GM23338 (cell line): Measurements from ENCODE around the gene NMD3.

Source experiments
- CTCF ChIP-seq, 2 experiments: fragments of 200-600 bp in 1 of 2; sonication (generic) in 1 of 2; conservative IDR thresholded peaks; 2 replicates each; pipeline versions ENCODE4 v1.5.1 to v1.6.1; 2016 to 2017; ENCODE audit warnings: antibody characterized with exemption in 2 of 2, low read depth in 2 of 2, mild to moderate bottlenecking in 2 of 2, moderate library complexity in 1 of 2
- EZH2 ChIP-seq: fragments of 200-600 bp; sonication (generic); IDR thresholded peaks from one replicate; pipeline ENCODE4 v1.8.0; 2017; ENCODE audit warnings: antibody characterized with exemption, mild to moderate bottlenecking, low read depth; ENCODE audit not compliant: unreplicated experiment
- EZH2phosphoT487 ChIP-seq: fragments of 200-600 bp; sonication (generic); IDR thresholded peaks from one replicate; pipeline ENCODE4 v1.8.1; 2018; ENCODE audit warnings: antibody characterized with exemption; ENCODE audit not compliant: unreplicated experiment
- POLR2AphosphoS5 ChIP-seq: IDR thresholded peaks from 2 replicates; pipeline ENCODE4 v1.6.1; 2016; ENCODE audit warnings: antibody characterized with exemption, low read depth
- REST ChIP-seq: IDR thresholded peaks from one replicate; pipeline ENCODE4 v1.6.1; 2018; ENCODE audit warnings: antibody characterized with exemption; ENCODE audit not compliant: unreplicated experiment
- ZNF462 ChIP-seq: fragments of 250-450 bp; sonication (Bioruptor Pico); IDR thresholded peaks from 2 replicates; pipeline ENCODE4 v1.5.0; 2020; ENCODE audit warnings: mild to moderate bottlenecking, moderate library complexity

- TF ChIP-seq CTCF (conservative IDR thresholded peaks at IDR 0.05; ENCODE audit: low read depth in 2 of 2), result no peak
- TF ChIP-seq POLR2AphosphoS5, result no peak
- TF ChIP-seq REST, result no peak
- no peak for TF ChIP-seq EZH2
- TF ChIP-seq ZNF462 (CRISPR knock-in tag), result no peak
- no peak for TF ChIP-seq EZH2phosphoT487
These were observed 51.4 kb downstream of the NMD3 start for GRCh38 chr3:161272524-161272923.
